ENCODE data around the gene MRPS18C.
"Not testable (repeated sequence)": the region's sequence is repeated elsewhere in the genome, so short reads cannot be mapped to it uniquely, and the experiment has no call there.

Gene MRPS18C

DNA sequence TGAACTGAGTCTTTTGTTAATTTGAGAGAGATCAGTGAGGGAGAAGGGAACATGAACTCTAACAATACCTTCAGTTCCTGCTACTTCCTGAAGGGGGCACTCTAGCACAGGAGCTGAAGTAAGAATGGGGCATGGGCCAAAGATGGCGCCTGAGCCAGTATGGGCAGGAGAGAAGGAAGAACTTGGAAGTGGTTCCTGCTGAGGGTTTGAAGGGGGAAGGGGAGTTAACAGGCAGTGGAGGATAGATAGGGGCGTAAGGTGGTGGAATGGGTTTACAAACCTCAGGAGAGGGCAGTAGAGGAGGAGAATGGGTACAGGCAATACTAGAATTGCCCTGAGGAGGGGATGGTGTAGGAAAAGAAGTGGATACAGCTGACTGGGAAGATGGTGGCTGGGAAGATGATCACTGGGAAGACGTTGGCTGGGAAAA is 53.3 kb downstream of the MRPS18C start:
- H3K27ac ChIP-seq; POLR2A ChIA-PET (ENCODE audit: low non-redundant PET); DNase-seq (ENCODE audit: low spot score): not testable (repeated sequence)
- CTCF ChIA-PET: interaction anchor here (0.6 to 1.2 kb wide), 6 partner anchors 13 to 130 kb away, joined by 3 to 4 read pairs (median 3); no protein-coding TSS in a partner anchor
- TF ChIP-seq CTCF (conservative IDR thresholded peaks at IDR 0.05; ENCODE audit: low read depth): peak; percentile 49

DNA sequence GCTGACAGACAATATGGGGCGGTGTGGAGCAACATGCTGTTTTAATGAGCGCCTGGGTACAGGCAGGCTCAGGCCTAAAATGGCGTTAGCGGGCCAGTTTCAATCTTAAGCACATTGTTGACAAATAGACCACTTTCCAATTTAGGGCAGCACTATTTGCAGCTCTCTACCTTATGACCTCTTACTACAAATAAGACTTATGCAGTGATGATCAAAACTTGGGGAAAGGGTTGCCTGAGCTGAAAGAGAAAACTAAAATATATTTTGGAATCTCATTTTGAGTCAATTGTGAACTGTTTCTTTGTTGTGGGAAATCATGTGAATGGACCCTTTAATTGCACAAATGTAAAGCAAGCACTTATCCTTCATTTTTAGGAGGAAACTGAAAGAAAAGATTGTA is 54.6 kb downstream of the MRPS18C start:
- no peak for TF ChIP-seq CTCF (conservative IDR thresholded peaks at IDR 0.05; ENCODE audit: low read depth)
- ChIA-PET POLR2A (ENCODE audit: low non-redundant PET) (no interaction called here), CTCF (interaction anchor here (1.2 kb wide), 1 partner anchor 72 kb away, joined by 3 read pairs; no protein-coding TSS in a partner anchor)
- no peak overlapping the region for H3K27ac ChIP-seq
- DNase-seq (ENCODE audit: low spot score): no peak

Measured in RWPE1 (cell line).